BLaER1 treated with 17β-estradiol and CSF1 and Interleukin-3, amounts not matched to agents 10 nM and 100 nM (cell line): ENCODE results near the gene CYP27C1.

Experiments
- H3K27ac ChIP-seq, 11 experiments: shearing (Covaris generic); formaldehyde crosslinking; 2 replicates each; pipeline ENCODE4 v1.8.1; 2022
- H3K27me3 ChIP-seq, 11 experiments: shearing (Covaris generic); formaldehyde crosslinking; 2 replicates each; pipeline ENCODE4 v1.8.1; 2022
- H3K36me3 ChIP-seq, 11 experiments: shearing (Covaris generic); formaldehyde crosslinking; 2 replicates each; pipeline ENCODE4 v1.8.1; 2022
- H3K4me1 ChIP-seq, 10 experiments: shearing (Covaris generic); formaldehyde crosslinking; 2 replicates each; pipeline ENCODE4 v1.8.1; 2022
- H3K4me2 ChIP-seq, 11 experiments: shearing (Covaris generic); formaldehyde crosslinking; 2 replicates each; pipeline ENCODE4 v1.8.1; 2022
- H3K4me3 ChIP-seq, 10 experiments: shearing (Covaris generic); formaldehyde crosslinking; 2 replicates each; pipeline ENCODE4 v1.8.1; 2022
- H3K9ac ChIP-seq, 11 experiments: shearing (Covaris generic); formaldehyde crosslinking; 2 replicates each; pipeline ENCODE4 v1.8.1; 2022
- H3K9me3 ChIP-seq, 11 experiments: shearing (Covaris generic); formaldehyde crosslinking; replicated peaks in 1 of 11; 2 replicates each; pipeline ENCODE4 v1.8.1; 2022
- H4K20me1 ChIP-seq, 11 experiments: shearing (Covaris generic); formaldehyde crosslinking; 2 replicates each; pipeline ENCODE4 v1.8.1; 2022
- Cebpa-rat ChIP-seq, 11 experiments: shearing (Covaris generic); IDR thresholded peaks; 2 replicates each; pipeline ENCODE4 v1.8.1; 2022

Gene CYP27C1

DNA sequence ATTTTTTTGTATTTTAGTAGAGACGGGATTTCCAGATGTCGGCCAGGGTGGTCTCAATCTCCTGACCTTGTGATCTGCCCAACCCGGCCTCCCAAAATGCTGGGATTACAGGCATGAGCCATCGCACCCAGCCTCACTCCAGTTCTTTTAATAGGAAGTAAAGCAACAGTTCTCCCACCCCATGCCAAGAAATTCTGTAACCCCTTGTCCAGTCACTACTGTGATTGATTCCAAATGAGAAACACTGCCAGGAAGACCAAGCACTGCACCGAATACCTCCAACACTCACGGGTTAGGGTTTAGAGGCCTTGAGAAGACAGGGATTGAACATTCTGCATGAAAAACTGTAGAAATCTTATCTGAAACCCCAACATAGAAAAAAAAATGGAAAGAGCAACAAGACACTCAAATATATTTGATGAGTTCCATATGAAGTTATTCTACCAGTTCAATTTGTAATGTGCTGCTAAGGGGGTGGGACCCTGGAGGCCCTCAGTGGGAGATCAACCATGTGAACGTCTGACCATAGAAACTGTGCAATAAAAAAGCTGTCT lies 65.0 kb downstream of the CYP27C1 start:
- H3K4me2 ChIP-seq: no peak overlapping the region
- H3K27me3 ChIP-seq: no peaks in the 10 kb centered on the region
- no peaks in the 10 kb centered on the region for H3K36me3 ChIP-seq
- no peak overlapping the region for H3K9ac ChIP-seq
- no peak for TF ChIP-seq Cebpa-rat (IDR thresholded peaks at IDR 0.05)
- peaks cover 7 to 18% (median 13%) of the 10 kb centered on the region in 11 experiments; a peak in 21 of 22 replicates for H3K9me3 ChIP-seq
- no peak overlapping the region for H3K27ac ChIP-seq
- H3K4me3 ChIP-seq: no peak overlapping the region
- no peaks in the 10 kb centered on the region for H4K20me1 ChIP-seq
- peaks cover 28 to 45% (median 34%) of the 10 kb centered on the region in 10 experiments for H3K4me1 ChIP-seq

DNA sequence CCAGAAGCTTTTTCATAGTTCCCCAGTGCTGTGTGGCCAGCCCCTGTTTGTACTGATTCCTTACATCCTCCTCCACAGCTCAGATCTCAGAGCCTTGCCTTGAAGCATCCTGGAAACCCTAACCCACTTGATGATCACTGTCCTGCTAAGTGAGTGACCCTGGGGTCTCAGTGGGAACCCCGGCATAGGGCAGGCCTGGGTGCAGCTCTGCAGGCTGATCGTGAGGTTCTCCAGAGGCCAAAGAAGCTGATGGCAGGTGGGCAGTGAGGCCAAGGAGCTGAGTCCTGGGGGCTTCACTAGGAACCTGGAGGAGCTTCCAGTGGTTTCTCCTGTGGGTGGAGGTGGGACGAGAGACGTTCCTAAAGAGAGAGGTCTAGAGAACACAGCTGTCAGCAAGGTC lies 65.7 kb downstream of the CYP27C1 start:
- H3K27ac ChIP-seq: no peak overlapping the region

DNA sequence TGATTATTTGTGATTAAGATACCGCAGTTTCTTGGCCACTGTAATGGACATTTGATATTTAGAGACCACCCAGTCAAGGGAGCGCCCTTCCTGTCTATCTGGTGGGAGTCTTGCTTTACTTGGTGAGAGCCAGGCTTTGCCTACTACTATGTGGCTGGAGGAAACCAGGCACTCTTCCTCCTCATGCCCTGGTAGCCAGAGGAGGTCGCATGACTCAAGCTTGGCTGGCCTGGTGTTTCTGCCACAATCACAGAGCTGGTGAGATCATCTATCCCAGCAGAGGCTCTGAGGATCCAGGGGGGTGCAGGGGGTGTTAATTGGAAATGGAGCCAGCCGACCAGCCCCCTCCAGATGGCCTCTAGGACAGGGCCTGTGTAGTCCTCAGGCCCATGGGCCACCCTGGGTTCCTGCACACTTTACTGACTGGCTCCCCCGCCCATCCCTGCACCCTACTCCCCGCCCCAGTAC lies 66.4 kb downstream of the CYP27C1 start:
- peak overlapping the region in 4 of 11 experiments; percentile 9 to 31 (median 26); a peak in 3 of 22 replicates for H3K4me2 ChIP-seq
- no peaks in the 10 kb centered on the region for H4K20me1 ChIP-seq
- H3K36me3 ChIP-seq: no peaks in the 10 kb centered on the region

More for the DNA sequence above, 65.7 kb downstream of the CYP27C1 start:
- peaks cover 7 to 18% (median 13%) of the 10 kb centered on the region in 11 experiments; a peak in 21 of 22 replicates for H3K9me3 ChIP-seq
- no peaks in the 10 kb centered on the region for H4K20me1 ChIP-seq
- peaks cover 26 to 40% (median 32%) of the 10 kb centered on the region in 10 experiments for H3K4me1 ChIP-seq
- no peak overlapping the region for H3K4me3 ChIP-seq
- no peaks in the 10 kb centered on the region for H3K27me3 ChIP-seq
- no peak overlapping the region for H3K9ac ChIP-seq
- no peak overlapping the region for H3K4me2 ChIP-seq
- TF ChIP-seq Cebpa-rat (IDR thresholded peaks at IDR 0.05): no peak
- H3K36me3 ChIP-seq: no peaks in the 10 kb centered on the region

DNA sequence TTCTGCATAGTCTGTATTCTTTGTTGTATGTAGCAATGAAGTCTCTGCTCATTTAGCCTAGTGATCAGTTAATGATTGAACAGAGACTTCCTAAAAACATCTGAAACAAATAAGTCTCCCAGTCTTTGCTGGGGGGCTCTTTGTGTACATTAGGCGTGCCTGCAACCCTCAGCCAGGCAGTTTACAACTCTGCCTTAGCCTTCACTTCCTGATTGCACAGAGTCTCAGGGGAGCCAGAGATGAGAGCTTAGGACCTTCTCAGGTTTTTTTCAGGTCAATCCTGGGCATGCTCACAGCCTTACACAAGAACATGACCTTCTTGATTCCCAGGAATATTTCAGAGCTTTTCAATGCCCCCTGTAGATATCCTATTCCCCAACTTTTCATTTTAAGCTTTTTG lies 69.1 kb downstream of the CYP27C1 start:
- H3K27me3 ChIP-seq: no peaks in the 10 kb centered on the region
- no peak overlapping the region for H3K4me2 ChIP-seq
- TF ChIP-seq Cebpa-rat (IDR thresholded peaks at IDR 0.05): no peak
- H3K36me3 ChIP-seq: no peaks in the 10 kb centered on the region
- H3K4me1 ChIP-seq: peaks cover 0 to 24% (median 8%) of the 10 kb centered on the region in 10 experiments; a peak in 13 of 20 replicates
- no peak overlapping the region for H3K27ac ChIP-seq
- no peak overlapping the region for H3K4me3 ChIP-seq
- H3K9me3 ChIP-seq: peaks cover 7 to 18% (median 13%) of the 10 kb centered on the region in 11 experiments; a peak in 21 of 22 replicates
- no peak overlapping the region for H3K9ac ChIP-seq
- H4K20me1 ChIP-seq: no peaks in the 10 kb centered on the region

More for the DNA sequence above, 66.4 kb downstream of the CYP27C1 start:
- Histone ChIP-seq H3K4me3 (no peak overlapping the region), H3K9ac (no peak overlapping the region), H3K4me1 (peaks cover 19 to 34% (median 25%) of the 10 kb centered on the region in 10 experiments), H3K9me3 (peaks cover 7 to 18% (median 13%) of the 10 kb centered on the region in 11 experiments; a peak in 21 of 22 replicates), H3K27ac (no peak overlapping the region), H3K27me3 (no peaks in the 10 kb centered on the region)
- TF ChIP-seq Cebpa-rat (IDR thresholded peaks at IDR 0.05): no peak

DNA sequence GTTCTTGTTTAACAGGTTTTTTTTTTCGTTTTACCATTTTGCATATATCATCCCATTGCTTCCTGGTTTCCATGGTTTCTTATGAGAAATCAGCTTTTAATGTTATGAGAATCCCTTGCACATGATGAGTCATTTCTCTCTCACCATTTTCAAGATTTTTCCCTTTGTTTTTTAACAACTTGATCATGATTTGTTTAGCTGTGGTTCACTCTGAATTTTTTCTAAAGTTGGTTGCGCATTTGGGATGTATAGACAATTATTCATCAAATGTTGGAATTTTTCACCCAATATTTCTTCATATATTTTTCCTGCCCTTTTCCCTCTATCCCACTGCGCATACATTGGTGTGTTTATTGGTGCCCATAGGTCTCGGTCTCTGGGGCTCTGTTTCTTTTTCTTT lies 70.7 kb downstream of the CYP27C1 start:
- no peak overlapping the region for H3K9ac ChIP-seq
- TF ChIP-seq Cebpa-rat (IDR thresholded peaks at IDR 0.05): no peak
- no peaks in the 10 kb centered on the region for H3K36me3 ChIP-seq
- H3K9me3 ChIP-seq: peaks cover 7 to 18% (median 13%) of the 10 kb centered on the region in 11 experiments; a peak in 21 of 22 replicates
- no peak overlapping the region for H3K4me3 ChIP-seq
- no peak overlapping the region for H3K27ac ChIP-seq
- H3K4me2 ChIP-seq: no peak overlapping the region
- H4K20me1 ChIP-seq: no peaks in the 10 kb centered on the region
- H3K4me1 ChIP-seq: peaks cover under 1 to 40% (median 15%) of the 10 kb centered on the region in 10 experiments; a peak in 18 of 20 replicates
- no peaks in the 10 kb centered on the region for H3K27me3 ChIP-seq

DNA sequence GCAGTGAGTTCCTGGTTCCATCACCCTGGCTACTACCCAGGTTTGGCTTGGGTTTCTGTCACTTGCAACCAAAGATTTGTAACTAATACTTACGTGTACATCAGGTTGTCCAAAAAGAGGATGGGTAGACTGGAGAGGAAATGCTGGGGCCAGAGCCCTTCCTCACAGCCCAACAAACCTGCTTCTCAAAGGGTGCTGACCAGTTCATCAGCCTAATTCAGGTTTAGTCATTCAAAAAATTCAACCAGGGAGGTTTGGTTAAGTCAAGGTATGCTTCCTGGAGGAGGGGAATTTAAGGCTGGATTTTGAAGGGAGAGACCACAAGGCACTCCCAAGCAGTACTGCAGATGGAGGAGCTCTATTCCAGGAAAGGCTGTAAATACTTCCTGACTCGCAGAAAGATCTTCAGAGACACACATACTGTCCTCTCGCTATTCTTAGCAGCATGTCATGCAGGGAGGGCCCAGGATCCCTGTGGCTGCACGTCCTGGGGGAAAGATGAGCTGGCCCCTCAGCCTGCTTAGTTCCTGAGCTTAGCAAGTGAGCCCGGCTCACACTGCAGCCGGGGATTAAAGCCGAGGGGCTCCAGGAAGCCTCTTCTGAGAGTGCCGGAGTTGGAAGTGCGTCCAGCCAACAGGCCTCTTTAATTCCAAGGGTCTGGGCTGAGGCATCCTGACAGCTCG lies 73.1 kb downstream of the CYP27C1 start:
- no peaks in the 10 kb centered on the region for H4K20me1 ChIP-seq
- H3K27me3 ChIP-seq: no peaks in the 10 kb centered on the region
- TF ChIP-seq Cebpa-rat (IDR thresholded peaks at IDR 0.05): no peak
- H3K9me3 ChIP-seq: peaks cover 7 to 16% (median 13%) of the 10 kb centered on the region in 11 experiments; a peak in 21 of 22 replicates
- H3K4me1 ChIP-seq: peaks cover 12 to 51% (median 25%) of the 10 kb centered on the region in 10 experiments; a peak in 19 of 20 replicates
- peak overlapping the region in 3 of 11 experiments; percentile 16 to 84 (median 83); a peak in 4 of 22 replicates for H3K4me2 ChIP-seq
- no peaks in the 10 kb centered on the region for H3K36me3 ChIP-seq
- H3K27ac ChIP-seq: no peak overlapping the region
- H3K4me3 ChIP-seq: no peak overlapping the region
- H3K9ac ChIP-seq: no peak overlapping the region

DNA sequence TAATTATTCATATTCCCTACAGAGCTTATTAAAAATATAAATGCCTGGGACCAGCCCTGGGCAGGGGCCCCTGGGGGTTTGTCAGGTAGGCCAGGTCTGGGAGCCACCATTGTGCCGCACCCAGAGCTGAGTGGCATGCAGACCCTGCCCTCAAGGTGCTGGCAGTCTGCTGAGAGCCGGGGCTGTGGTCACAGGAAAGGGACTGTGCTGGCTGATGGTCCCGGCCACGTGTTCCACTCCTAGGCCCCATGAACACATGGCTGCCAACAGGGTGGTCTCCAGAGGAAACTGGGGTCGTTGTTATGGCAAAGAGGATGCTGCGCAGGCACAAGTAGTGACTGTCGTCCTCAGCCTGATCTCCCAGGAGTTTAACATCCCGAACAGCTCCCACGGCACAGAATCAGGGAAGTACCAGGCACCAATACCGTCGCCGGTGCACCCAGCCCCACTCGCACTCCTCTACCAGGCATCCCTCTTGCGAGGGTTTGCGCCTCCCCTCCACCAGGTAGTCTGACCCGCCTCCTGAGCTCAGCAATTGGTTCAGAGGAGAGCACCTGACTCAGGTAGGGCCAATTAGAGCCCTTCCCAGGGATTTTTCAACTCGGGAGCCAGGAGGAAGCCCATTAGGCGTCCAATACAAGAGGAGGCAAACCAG lies 73.9 kb downstream of the CYP27C1 start:
- Histone ChIP-seq H3K27ac (peak overlapping the region in 1 of 11 experiments; percentile 46; a peak in 2 of 22 replicates), H3K4me2 (peak overlapping the region in 5 of 11 experiments; percentile 70 to 84 (median 80); a peak in 10 of 22 replicates), H3K9ac (peak overlapping the region in 1 of 11 experiments; percentile 16; a peak in 1 of 22 replicates)

DNA sequence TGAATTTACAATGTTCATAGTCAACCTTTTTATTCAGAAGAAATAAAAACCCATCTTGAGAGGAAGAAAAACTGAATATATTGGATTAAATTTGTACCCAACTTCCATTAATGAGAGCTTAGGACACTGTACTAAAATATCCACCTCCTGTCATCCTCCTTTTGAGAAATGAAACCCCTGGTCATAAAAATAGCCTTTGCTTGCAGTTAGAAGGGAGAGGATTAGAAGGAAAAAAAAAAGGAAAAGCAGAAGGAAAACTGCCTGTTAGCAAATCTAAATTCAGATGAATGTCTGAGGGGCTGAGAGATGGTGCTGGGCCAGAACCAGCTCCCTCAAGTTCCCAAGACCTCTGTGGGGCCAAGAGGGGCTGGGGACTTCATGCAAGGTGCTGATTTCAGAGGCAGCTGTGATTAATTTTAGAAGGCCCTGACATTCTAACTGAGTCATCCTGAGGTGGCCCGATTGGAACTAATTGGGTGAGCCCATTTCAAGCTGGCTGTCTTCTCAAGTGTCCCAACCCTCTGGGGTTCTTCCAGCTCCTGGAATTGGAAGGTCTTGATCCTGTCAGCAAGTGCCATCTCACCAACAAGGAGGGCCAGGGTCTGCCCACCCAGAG lies 74.7 kb downstream of the CYP27C1 start:
- H4K20me1 ChIP-seq: no peaks in the 10 kb centered on the region
- H3K4me1 ChIP-seq: peaks cover 17 to 56% (median 30%) of the 10 kb centered on the region in 10 experiments
- no peak for TF ChIP-seq Cebpa-rat (IDR thresholded peaks at IDR 0.05)
- H3K27ac ChIP-seq: peak overlapping the region in 2 of 11 experiments; percentile 12 to 46; a peak in 2 of 22 replicates
- 0 out of 20 replicates have a peak overlapping the region, but pooled peaks of 1 of the 10 experiments have one; percentile 20 for H3K4me3 ChIP-seq
- H3K4me2 ChIP-seq: peak overlapping the region in 10 of 11 experiments; percentile 2 to 84 (median 49); a peak in 17 of 22 replicates
- H3K9me3 ChIP-seq: peaks cover 0 to 6% (median 0%) of the 10 kb centered on the region in 11 experiments; a peak in 3 of 22 replicates
- peak overlapping the region in 3 of 11 experiments; percentile 2 to 16 (median 5); a peak in 1 of 22 replicates for H3K9ac ChIP-seq
- no peaks in the 10 kb centered on the region for H3K36me3 ChIP-seq
- H3K27me3 ChIP-seq: no peaks in the 10 kb centered on the region

More for the DNA sequence above, 73.9 kb downstream of the CYP27C1 start:
- H4K20me1 ChIP-seq: no peaks in the 10 kb centered on the region
- peaks cover 7 to 11% (median 8%) of the 10 kb centered on the region in 11 experiments; a peak in 21 of 22 replicates for H3K9me3 ChIP-seq
- H3K4me3 ChIP-seq: no peak overlapping the region
- H3K36me3 ChIP-seq: no peaks in the 10 kb centered on the region
- no peaks in the 10 kb centered on the region for H3K27me3 ChIP-seq
- TF ChIP-seq Cebpa-rat (IDR thresholded peaks at IDR 0.05): no peak
- peaks cover 12 to 48% (median 26%) of the 10 kb centered on the region in 10 experiments; a peak in 19 of 20 replicates for H3K4me1 ChIP-seq
